CD4-positive, alpha-beta T cell treated with Interferon gamma for 1 hour (primary cell): ENCODE data around the gene CDH16.
A peak's percentile ranks its signal among the peaks of the same experiment; 100 is the strongest.
"Not testable (repeated sequence)": the region's sequence is repeated elsewhere in the genome, so short reads cannot be mapped to it uniquely, and the experiment has no call there.

Source experiments
- DNase-seq: peaks from one replicate; pipeline ENCODE4 v3.0.0-alpha.2; 2020

The CDH16 gene

DNA sequence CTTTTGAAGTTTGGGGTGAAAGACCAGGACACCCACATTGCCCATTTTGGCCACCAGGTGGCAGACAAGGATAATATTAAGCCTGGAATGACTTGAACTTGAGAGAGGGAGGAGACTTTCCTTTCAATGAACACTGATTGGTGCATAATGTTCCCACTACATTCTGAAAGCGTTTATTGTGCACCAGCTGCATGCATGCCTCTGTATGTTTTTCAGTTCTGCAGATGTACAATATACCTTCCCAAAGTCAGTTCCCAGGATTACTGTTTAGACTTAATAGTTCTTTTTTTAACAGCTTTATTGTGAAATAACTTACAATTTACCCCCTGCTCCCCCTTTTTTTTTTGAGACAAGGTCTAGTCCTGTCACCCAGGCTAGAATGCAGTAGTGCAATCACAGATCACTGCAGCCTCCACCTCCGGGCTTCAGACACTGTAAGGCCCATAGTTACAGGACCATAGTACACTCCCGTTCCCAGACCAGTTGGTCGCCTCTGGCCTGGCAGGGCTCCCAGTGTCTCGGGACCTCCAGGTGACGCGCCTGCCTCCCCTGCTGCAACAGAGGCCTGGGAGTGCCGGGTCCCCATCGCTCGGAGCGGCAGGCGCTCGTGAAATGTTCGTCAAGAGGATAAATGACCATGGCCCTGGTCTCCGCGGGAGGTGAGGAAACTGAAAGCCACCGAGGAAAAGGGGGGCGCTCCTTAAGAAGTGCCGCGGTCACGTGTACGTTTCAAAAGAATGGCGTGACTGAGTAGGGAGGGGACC is 28.8 kb upstream of the CDH16 start:
- peak; percentile 76 for DNase-seq

DNA sequence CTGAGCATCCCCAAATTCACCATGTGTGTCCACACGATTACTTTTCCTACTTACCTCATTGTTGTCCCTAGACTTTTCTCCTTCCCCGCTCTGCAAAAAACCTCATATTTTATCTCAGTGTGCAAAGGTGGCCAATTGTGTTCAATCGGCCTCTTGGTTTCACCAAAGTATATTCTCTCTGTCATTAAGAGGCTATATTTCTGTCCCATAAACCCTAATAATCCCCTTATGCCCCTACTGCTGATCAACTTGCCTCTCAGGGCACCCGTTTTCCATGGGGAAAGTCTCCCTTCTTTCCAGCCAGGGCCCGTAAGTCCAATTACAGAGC is 28.3 kb upstream of the CDH16 start:
- DNase-seq = no peak

DNA sequence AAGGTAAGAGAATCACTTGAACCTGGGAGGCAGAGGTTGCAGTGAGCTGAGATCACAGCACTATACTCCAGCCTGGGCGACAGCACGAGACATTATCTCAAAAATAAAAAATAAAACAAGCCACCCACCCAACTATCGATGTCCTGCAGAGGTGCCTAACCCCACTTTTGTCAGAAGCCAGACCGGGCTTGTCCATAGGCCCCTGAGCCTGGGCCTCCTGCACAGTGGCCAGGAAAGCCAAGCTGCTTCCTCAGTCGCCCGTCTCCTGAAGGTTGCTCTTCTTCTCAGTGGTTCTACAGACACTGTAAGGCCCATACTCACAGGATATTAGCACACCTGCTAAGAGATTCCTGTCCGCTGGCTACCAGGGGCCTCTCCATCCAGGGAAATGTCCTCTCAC is 27.9 kb upstream of the CDH16 start:
- DNase-seq = no peak

DNA sequence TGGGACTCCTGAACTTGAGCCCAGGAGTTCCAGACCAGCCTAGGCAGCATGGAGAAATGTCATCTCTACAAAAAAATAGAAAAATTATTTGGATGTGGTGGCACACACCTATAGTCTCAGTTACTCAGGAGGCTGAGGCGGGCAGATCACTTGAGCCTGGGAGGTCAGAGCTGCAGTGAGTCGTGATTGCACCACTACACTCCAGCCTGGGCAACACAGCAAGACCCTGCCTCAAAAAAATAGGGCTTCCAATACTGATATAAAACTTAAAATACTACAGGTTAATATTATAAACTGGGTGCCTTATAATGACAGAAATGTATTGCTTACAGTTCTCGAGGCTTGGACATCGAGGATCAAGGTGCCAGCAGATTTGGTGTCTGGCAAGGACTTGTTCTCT is 27.3 kb upstream of the CDH16 start:
- no peak for DNase-seq

DNA sequence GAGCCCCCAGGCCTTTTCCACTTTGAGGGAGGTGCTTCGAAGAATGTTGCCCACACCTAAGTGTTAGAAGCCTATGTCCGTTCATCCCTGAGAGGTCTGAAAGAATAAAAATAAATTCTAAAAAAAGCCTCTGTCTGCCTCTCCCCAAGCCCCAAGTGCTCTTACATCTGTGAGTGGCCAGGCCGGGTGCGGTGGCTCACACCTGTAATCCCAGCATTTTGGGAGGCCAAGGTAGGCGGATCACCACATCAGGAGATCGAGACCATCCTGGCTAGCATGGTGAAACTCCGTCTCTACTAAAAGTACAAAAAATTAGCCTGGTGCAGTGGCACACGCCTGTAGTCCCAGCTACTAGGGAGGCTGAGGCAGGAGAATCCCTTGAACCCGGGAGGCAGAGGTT is 26.3 kb upstream of the CDH16 start:
- DNase-seq = not testable (repeated sequence)

DNA sequence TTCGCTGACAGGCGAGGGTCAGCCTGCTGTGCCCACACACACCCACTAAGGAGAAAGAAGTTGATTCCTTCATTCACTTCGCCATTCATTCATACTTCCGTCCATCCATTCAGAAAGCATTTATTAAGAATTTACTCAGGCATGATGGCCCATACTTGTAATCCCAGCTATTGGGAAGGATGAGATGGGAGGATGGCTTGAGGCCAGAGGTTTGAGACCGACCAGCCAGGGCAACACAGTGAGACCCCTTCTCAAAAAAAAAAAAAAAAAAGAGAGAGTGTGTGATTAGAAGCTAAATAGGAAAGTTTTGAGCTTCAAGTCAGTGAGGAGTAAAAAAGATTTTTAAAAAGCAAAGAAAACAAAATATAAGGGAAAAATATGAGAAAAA is 25.4 kb upstream of the CDH16 start:
- DNase-seq = no peak

DNA sequence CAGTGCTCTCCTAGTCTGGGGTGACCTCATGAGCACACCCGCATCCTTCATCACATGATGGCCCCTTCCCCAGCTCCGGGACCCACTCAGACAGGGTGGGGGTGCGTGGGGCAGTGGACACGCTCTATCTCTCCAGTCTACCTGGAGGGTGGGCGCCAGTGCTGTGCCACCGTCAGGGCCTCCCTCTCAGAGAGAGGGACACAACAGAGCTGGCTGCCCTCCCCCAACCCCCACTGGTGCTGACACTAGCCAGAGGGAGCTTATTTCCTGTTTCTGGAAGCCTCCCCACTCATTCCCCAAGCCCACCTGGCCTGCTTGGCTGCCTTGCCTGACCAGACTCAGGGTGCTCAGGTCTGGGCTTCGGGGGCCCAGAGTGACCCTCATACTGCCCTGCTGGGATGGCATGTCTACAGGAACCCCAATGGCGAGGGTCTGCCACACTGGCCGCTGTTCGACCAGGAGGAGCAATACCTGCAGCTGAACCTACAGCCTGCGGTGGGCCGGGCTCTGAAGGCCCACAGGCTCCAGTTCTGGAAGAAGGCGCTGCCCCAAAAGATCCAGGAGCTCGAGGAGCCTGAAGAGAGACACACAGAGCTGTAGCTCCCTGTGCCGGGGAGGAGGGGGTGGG is 24.9 kb upstream of the CDH16 start:
- DNase-seq = no peak

DNA sequence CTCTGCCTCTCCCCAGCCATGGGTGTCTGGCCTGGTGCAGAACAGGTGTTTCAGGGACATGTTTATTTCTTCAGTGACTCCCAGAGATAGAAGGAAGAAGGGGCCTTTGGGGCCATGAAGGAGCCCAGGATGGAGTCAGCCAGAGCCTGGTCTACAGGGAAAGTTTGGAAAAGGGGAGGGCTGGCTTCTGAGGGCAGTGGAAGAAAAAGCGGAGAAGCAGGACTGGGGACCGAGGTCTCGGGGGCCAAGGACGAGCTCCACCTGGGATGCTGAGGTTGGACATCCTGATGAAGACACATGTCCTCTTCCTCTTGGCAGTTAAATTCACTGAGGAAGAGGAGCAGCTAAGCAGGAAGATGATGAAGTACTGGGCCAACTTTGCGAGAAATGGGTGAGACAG is 24.3 kb upstream of the CDH16 start:
- DNase-seq = no peak

DNA sequence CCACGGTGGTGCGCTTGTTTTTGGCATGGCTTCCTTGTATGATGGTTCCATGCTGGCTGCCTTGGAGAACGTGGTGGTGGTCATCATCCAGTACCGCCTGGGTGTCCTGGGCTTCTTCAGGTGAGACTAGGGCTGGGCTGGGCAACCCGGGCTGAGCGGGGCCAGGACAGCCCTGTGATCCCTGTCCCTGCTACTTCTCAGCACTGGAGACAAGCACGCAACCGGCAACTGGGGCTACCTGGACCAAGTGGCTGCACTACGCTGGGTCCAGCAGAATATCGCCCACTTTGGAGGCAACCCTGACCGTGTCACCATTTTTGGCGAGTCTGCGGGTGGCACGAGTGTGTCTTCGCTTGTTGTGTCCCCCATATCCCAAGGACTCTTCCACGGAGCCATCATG is 21.6 kb upstream of the CDH16 start:
- no peak for DNase-seq

DNA sequence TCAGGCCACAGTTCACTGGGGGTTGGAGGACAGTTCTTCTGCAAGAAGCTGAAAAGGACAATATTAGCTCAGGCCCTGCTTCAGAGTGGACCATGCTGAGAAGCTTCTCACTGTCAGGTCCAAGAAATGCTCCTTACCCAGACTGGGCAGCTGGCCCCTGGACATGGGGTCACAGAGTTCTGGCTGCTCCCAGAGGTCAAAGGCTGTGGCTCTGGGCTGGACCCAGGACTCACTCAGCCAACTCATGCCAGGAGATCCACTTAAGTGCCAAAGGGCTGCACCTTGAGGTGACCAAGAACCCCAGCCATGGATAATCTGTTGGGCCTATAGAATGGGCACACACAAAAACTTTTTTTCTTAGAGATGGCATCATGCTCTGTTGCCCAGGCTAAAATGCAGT is 20.7 kb upstream of the CDH16 start:
- DNase-seq = no peak

DNA sequence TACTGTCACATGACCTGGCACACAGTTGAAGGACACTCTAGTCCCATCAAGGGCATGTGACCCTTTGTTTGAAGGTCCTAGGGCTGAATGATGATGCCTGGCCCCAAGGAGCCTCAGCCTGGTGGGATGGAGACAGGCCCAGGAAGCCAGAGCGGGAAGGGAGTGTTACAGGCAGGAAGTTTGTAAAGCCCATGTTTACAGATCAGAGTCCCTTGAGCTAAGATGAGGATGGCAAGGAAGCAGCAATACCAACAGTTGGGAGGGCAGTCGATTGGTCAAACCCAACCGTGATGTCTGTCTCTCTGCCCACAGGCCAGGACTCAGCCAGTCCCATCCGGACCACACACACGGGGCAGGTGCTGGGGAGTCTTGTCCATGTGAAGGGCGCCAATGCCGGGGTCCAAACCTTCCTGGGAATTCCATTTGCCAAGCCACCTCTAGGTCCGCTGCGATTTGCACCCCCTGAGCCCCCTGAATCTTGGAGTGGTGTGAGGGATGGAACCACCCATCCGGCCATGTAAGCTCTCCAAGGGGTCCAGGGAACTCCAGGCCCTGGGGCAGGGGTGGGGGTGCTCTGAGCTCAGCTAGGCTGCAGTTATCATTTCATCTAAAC is 19.1 kb upstream of the CDH16 start:
- DNase-seq = no peak

DNA sequence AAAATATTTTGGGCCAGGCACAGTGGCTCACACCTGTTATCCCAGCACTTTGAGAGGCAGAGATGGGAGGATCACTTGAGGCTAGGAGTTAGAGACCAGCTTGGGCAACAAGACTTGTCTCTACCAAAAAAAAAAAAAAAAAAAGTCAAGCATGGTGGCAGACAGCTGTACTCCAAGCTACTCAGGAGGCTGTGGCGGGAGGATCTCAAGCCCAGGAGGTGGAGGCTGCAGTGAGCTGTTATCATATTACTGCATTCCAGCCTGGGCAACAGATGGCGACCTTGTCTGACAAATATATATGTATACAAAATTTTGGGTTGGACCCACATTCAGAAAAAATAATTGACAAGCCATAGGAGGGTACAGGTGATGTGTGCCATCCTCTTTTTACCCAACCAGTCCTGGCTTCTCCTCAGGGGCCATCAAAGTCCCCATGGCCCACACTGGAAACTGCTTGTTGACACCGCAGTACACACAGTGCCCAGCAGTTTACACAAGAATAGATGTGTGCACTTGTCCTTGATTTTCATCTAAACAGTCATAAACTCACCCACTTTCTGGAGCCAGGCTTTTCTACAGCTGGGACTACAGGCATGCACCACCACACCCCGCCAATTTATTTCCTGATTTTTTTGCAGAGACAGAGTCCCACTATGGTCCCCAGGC is 18.3 kb upstream of the CDH16 start:
- DNase-seq = no peak

DNA sequence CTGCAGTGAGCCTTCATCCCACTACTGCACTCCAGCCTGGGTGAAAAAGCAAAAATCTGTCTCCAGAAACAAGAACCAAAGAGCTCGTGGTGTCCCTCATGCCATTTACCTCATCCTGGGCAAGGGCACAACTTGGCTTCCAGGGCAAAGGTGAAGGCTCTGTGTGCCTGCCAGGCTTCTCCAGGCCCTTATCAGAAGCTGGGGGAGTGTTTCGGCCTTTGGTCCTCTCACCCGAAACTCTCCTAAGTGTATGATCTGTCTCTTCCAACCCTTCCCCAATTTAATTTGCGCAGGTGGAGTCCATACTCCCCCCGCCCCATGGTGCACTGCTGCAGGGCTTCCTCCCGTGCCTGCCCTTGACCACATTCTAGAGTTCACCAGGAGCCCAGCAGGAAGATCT is 17.8 kb upstream of the CDH16 start:
- DNase-seq = no peak

DNA sequence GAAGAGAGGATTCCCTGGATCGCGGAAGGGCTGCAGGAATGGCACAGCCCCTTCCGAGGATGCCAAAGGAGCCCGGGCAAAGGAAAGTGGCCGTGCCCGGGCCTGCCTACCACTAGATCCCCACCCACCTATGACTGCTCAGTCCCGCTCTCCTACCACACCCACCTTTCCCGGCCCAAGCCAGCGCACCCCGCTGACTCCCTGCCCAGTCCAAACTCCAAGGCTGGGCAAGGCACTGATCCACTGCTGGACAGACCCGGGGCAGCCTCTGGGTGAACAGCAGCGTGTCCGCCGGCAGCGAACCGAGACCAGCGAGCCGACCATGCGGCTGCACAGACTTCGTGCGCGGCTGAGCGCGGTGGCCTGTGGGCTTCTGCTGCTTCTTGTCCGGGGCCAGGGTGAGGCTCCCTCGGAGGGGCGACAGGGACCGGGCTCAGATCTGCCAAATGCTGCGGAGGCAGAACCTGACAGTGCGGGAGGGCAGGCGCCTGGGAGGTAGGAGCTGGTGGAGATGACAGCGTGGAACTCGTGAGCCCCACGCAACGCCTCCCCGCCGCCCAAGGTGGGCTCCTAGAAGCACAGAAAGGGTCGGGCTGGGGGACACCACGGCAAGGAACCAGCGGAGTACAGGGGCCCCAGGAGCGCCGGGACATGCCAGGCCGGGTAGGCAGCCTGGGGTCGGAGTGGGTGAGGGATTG is 16.8 kb upstream of the CDH16 start, which contains the start of gene CES2:
TSS of gene CES2 (plus strand) at position 203 of the 698 bp plus-strand sequence. CDS start at position 323, 120 bp downstream.
- DNase-seq = no peak

DNA sequence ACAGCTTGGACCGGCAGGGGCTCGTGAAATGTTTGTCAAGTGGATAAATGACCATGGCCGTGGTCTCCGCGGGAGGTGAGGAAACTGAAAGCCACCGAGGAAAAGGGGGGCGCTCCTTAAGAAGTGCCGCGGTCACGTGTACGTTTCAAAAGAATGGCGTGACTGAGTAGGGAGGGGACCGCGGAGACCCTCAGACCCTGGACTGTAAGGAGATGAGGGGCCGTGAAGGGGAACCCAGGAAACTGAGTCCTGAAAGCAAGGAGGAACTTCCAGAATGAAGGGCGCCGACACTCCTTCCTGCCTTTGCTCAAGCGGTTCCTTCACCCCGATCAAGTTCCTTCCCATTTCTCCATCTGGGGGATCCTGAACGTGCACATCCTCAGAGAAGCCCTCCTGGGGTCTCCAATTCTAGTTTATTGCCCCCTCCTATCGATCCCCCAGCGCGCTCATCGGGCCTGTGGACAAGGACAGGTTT is 16.2 kb upstream of the CDH16 start:
- not testable (repeated sequence) for DNase-seq

DNA sequence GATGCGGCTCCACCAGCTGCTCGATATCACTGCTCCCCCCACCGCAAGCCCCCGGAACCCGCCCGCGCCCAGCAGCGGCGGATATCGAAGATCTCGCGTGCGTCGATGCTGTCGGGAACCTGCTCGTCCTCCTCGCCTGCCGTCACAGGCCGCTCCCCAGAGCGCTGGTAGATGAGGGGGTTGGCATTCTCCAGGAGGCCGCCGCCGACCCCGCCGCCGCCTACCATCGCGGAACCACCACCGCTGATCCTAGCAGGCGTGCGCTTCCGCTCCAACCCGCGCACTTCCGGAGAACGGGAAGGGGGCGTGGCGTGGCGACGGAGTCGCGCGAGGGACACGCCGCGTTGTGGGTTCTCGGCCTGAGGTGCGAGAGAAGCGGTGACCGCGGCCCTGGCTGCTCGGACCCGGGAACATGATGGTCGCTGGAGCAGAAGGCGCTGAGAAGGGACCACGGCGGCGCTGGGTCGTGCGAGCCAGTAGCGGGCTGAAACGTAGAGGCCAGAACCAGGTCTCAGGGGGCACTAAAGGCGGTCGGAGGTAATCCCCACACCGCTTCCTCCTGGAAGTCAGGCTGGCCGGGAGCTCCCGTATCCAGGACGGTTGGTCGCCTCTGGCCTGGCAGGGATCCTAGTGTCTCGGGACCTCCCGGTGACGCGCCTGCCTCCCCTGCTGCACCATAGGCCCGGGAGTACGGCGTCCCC is 15.6 kb upstream of the CDH16 start, which contains the start of gene CIAO2B:
TSS of gene CIAO2B (minus strand) at position 265 of the 701 bp plus-strand sequence. CDS start at position 227, 38 bp downstream.
- DNase-seq = peak; percentile 86

DNA sequence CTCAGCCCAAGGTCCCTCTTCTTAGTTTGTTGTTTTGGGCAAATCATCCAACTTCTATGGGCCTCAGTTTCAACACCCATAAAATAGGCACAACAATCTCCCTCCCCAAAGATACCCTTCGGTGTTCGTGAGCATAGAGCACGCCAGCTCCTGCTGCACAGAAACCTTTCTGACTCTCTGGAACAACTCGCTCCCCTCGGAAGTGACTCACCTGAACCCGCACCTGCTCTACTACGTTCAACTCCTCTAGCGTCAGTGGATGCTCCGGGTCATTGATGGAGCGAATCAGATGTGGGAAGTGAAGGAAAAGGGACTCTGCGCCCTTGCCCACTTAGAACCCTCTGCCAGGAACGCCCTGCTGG is 15.1 kb upstream of the CDH16 start:
- DNase-seq = no peak

DNA sequence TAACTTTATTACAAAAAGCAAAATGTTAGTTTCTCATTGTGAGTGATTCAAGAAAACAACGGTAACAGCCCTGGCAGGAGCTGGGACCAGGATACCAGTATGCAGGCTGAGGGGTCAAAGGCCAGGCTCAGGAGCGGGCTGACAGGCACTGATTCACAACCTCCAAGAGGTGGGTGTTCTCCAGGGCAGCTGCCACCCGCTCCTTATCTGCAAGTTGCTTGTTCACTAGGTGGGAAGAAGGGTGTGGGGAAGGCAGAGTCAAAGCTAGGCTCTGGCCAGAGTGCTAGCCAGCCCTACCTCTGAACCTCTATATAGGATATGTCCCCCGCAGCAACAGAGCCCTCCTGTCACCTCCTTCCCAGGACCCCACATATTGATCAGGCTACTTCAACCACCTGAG is 13.4 kb upstream of the CDH16 start:
- no peak for DNase-seq

DNA sequence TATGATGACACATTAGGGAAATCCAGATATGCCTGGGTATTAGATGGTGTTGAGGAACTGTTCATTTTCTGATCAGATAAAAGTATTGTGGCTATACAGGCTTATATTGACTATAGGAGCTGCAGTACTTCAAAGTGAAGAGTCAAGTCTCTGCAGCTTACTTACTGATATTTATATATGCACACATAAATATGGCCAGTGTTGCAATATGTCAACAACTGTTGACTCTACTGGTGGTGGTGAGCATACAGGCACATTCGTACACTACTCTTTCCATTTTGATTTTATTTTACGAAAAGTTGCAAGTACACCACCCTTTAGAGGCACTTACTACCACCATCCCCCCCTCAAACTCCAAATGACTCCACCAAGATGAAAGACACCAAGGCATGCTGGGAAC is 13.0 kb upstream of the CDH16 start:
- DNase-seq = no peak

DNA sequence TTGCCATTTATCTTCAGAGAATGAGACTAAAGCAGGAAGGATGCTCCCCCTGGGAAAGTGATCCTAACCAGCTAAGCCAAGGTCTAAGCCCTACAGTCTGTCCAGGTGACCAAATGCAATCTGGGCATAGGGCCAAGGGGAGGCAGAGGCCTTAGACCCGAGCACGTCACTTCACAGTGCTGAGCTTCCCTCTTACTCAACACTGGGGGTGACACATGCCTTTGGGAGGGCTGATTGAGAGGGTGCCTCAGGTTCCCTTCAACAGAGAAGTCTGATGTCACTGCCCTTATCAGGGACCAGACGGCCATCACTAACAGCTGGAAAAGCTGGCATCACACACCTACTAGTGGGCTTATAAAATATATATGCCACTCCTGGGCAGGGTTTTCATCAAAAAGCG is 11.5 kb upstream of the CDH16 start:
- no peak for DNase-seq

DNA sequence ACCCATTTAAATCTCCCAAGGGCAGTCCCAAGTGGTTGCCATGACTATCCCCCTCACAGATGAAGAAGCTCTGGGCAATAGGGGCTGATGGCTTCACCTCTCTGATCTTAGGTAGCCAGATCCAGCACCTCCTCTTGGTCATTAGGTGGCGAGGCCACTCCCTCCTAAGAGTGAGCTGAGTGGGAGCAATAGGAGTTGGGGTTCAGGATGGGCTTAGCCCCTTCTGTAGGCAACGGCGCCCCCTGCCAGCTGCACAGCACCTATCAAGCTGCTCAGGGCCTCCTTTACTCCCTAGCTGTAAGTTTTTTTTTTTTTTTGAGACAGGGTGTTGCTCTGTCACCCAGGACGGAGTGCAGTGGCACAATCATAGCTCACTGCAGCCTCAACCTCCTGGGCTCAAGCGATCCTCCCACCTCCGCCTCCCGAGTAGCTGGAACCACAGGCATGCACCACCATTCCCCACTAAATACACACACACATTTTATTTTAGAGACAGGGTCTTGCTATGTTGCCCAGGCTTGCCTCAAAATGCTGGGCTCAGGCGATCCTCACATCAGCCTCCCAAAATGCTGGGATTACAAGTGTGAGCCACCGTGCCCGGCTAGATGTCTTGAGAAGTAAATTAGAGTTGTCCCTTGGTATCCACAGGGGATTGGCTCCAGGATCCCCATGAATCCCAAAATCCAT is 10.2 kb upstream of the CDH16 start:
- peak; percentile 14 for DNase-seq
